Stimulated activated naive CD8-positive, alpha-beta T cell treated with anti-CD3 and anti-CD28 coated beads, Interleukin-15, Interleukin-2, amounts not matched to agents 100 ng/mL and 50 ng/mL, for 24 hours (primary cell): ENCODE measurements around the gene PLXNA2.

ENCODE experiments used
- H3K27ac Mint-ChIP-seq: one replicate; pipeline ENCODE4 v1.8.0; 2021; ENCODE audit warnings: mild to moderate bottlenecking, mixed read lengths
- H3K27me3 Mint-ChIP-seq: one replicate; pipeline ENCODE4 v1.8.0; 2021; ENCODE audit warnings: mixed read lengths
- H3K36me3 Mint-ChIP-seq: one replicate; pipeline ENCODE4 v1.8.0; 2021; ENCODE audit warnings: low read depth, mixed read lengths
- H3K4me1 Mint-ChIP-seq: one replicate; pipeline ENCODE4 v1.8.0; 2021; ENCODE audit warnings: low read depth, mixed read lengths
- H3K4me3 Mint-ChIP-seq: one replicate; pipeline ENCODE4 v1.8.0; 2021; ENCODE audit warnings: mild to moderate bottlenecking, mixed read lengths
- H3K9me3 Mint-ChIP-seq: one replicate; pipeline ENCODE4 v1.8.0; 2021; ENCODE audit warnings: mixed read lengths

PLXNA2 gene

DNA sequence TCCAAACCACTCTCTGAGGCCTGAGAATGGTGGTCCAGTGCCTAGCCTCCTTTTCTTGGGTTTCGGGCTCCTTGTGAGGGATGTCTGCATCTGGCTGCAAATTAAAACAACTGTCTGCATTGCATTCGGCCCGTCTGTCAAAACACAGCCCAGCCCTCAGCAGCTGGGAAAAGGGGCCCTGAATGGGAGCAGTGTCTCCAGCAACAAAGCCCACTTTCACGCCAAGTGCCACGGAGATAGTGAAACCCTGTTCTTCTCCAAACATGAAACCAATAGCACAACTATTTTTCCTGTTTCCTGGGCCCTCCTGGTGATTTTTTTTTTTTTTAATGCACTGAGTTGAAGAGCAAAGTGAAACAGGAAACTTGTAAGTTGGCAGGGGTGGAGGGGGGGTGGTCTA lies 138.4 kb downstream of the PLXNA2 start:
- Mint-ChIP-seq H3K9me3 (no peaks in the 10 kb centered on the region), H3K4me3 (no peak overlapping the region), H3K36me3 (no peaks in the 10 kb centered on the region), H3K27ac (no peak overlapping the region), H3K4me1 (no peaks in the 10 kb centered on the region), H3K27me3 (no peaks in the 10 kb centered on the region)

DNA sequence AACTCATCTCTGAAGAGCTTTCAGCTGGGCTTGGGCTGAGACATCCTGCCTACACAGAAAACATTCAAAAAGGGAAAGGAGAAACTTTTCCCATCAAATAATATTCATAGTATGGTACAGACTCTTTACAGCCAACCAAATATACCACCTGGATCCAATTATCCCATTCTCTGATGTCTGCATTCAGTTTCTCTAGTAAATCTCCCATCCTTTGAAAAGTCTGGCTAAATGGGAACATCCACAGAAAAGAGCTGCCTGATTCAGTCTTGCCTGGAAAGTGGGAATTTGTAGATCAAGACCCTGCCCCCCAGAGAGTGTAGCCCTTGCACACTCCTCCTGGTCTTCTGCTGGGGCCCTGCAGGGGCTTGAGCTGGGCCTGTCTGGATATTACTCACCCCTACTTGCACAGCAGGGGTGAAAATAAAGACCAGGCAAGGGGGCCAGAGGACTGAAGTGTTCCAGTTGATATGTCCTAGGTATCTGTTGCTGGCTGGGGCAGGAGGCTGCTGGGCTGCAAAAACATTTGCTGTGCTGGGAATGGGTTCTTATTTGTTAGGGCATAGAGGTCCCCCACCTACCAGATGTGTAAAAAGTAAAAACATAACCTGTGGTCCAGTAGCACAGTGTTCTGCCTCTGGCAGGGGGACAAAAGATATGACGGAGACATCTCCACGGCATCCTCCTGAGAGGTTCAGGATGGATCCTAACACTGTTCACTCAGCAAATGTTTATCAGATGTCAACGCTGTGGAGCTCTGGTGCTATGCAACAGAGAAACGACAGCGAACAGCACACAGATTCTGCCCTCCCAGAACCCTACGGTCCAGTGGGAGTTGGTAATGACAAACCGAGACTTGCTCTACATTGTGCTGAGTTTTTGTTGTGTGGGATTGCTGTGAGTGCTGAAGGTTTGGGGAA lies 140.3 kb downstream of the PLXNA2 start:
- no peaks in the 10 kb centered on the region for H3K36me3 Mint-ChIP-seq
- no peaks in the 10 kb centered on the region for H3K27me3 Mint-ChIP-seq
- H3K4me3 Mint-ChIP-seq = no peak overlapping the region
- H3K9me3 Mint-ChIP-seq = no peaks in the 10 kb centered on the region
- H3K27ac Mint-ChIP-seq = no peak overlapping the region
- no peaks in the 10 kb centered on the region for H3K4me1 Mint-ChIP-seq

DNA sequence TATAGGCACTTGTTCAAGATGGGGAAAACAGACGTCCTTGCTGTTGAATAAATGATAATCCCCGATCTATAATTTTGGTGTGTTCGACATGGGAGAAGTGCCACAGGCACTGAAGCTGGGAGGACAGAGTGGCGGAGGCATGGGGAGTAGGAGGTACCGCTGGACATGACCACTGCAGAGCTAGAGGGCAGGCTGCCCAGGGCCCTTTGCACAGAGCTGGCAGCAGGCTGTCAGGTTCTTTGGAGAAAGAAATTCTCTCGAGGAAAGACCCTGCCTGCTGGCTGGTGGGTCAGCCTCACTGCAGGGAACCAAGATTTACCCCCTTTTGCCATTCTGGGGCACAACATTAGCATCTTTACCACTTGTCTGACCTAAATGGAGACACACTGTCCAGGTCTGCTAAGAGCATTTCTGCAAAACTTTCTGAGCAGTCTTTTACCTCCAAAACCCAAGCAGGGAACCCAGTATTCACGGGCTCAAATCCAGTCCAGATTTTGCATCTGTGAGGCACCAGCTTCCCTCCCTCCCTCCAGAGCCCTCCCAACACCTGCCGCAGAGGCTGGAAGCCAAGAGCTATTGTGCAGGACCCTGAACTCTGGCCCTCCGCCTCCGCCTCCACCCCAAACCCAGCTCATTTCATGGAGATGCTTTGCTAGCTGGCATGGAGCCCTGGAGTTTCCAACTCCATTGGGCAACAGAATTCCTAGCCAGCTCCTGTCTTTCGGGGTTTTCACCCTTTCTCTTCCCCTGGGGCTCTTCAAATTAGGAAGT lies 142.3 kb downstream of the PLXNA2 start:
- H3K27me3 Mint-ChIP-seq = no peaks in the 10 kb centered on the region
- no peak overlapping the region for H3K4me3 Mint-ChIP-seq
- no peaks in the 10 kb centered on the region for H3K9me3 Mint-ChIP-seq
- no peaks in the 10 kb centered on the region for H3K36me3 Mint-ChIP-seq
- H3K4me1 Mint-ChIP-seq = no peaks in the 10 kb centered on the region
- no peak overlapping the region for H3K27ac Mint-ChIP-seq

DNA sequence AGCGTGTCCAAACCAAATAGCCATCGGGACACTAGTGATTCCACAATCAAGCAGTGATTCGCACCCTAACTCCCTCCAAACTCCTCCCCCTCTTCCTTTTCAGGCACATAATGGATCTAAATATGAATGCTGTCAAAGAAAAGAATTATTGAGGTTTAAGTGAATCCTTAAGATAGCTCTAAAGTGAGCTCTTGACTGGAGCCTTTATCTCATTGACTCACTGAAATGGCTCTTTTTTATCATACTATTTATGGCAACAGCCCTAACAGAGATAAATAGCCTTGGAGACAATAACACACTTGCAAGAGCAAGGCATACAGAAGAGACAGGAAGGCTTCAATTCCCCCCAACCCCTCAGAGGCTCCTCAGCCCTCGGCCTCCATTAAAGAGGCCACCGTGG lies 143.3 kb downstream of the PLXNA2 start:
- Mint-ChIP-seq H3K27ac (no peak overlapping the region), H3K36me3 (no peaks in the 10 kb centered on the region), H3K4me3 (no peak overlapping the region), H3K4me1 (no peaks in the 10 kb centered on the region), H3K9me3 (no peaks in the 10 kb centered on the region), H3K27me3 (no peaks in the 10 kb centered on the region)

DNA sequence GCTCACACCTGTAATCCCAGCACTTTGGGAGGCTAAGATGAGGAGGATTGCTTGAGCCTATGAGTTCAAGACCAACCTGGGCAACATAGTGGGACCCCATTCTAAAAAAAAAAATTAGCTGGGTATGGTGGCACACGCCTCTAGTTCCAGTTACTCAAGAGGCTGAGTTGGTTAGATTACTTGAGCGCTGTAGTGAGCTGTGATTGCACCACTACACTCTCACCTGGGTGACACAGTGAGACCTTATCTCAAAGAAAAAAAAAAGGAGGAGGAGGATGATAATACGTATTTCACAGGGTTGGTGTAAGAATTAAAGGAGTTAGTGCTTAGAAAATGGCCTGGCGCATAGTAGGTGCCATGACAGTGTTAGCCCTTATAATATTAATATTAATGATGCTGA lies 144.1 kb downstream of the PLXNA2 start:
- Mint-ChIP-seq H3K4me1 (no peaks in the 10 kb centered on the region), H3K36me3 (no peaks in the 10 kb centered on the region), H3K4me3 (no peak overlapping the region), H3K27me3 (no peaks in the 10 kb centered on the region), H3K27ac (no peak overlapping the region), H3K9me3 (no peaks in the 10 kb centered on the region)

DNA sequence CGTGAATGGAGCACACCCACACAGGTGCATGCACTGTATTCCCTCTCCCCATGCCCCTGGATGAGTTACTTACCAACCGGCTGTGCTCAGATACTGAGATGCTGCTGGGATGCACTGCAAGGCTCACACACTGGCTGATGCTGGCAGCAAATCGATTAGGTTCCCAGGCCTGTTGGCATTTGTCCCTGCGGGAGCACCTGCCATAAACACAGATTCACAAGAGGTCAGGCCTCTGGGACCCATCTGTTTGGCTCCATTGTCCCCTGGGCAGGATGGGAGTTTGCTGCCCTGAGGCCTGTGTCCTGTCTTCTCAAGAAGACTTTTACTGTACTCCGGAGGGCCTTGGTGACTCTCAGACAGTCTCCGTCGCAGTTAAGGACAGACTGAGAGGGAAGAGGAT lies 145.4 kb downstream of the PLXNA2 start:
- Mint-ChIP-seq H3K9me3 (no peaks in the 10 kb centered on the region), H3K4me3 (no peak overlapping the region), H3K4me1 (no peaks in the 10 kb centered on the region), H3K36me3 (no peaks in the 10 kb centered on the region), H3K27ac (no peak overlapping the region), H3K27me3 (no peaks in the 10 kb centered on the region)

DNA sequence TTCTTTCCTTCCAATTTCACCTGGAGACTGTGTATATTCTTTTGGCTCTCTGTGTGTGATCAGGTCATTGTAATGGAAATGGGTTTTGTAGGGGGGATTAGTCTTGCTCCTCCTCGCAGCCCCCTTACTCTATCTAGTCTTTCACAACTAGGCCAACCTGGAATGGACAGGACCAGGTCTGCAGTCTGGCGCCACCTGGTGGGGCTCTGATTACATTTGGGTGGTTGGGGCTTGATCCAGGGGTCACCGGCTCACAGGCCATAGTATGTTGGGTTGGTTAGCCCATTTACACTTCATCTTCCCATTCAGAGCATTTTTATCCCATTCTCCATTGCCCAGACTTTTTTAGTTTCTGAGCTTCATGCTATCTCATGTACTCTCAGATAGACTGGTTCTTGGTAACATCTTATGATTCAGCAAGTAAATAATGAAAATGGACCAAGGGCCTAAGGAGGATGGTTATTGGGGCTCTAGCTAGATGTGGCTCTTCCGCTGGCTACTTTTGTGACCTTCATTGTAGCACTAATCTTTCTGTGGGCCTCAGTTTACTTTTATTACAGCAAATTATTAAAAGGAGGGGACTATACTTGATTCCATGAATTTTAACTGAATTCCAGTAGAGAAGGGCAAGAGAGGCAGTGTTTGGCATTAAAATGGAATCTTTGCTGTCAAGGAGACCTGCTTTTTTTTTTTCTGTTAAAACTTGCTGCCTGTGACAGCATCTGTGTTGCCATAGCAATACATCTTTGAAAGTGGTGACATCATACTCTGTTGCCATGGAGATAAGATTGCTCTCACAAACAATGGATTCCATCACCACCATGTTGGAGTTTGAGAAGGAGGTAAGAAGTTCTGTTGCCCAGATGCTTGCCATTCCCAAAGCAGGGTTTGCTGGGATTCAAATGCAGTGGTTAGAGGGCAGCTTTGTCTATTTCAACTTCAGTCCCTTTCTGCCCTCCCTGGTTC lies 150.1 kb downstream of the PLXNA2 start:
- no peaks in the 10 kb centered on the region for H3K4me1 Mint-ChIP-seq
- H3K27me3 Mint-ChIP-seq = no peaks in the 10 kb centered on the region
- H3K36me3 Mint-ChIP-seq = no peaks in the 10 kb centered on the region
- H3K27ac Mint-ChIP-seq = no peak overlapping the region
- no peak overlapping the region for H3K4me3 Mint-ChIP-seq
- H3K9me3 Mint-ChIP-seq = no peaks in the 10 kb centered on the region

DNA sequence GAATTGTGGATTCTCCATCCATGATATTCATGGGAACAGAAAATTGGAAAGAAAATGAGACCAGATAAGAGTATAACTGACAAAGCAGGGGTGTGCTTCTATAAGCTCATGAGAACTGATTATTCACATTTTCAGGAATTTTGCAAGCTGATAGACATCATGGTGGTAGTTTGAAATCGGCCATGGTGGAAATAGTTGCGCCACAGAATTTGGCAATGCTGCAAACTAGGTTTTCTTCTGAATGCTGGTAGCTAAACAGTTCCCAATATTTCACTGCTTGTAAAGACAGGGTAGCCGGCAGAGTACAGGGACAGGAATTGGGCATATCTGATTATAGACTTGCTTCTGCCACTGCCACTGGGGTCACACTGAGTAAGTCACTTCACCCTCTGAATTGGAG lies 151.1 kb downstream of the PLXNA2 start:
- H3K4me1 Mint-ChIP-seq = no peaks in the 10 kb centered on the region
- H3K27ac Mint-ChIP-seq = no peak overlapping the region
- no peaks in the 10 kb centered on the region for H3K36me3 Mint-ChIP-seq
- no peaks in the 10 kb centered on the region for H3K27me3 Mint-ChIP-seq
- H3K4me3 Mint-ChIP-seq = no peak overlapping the region
- no peaks in the 10 kb centered on the region for H3K9me3 Mint-ChIP-seq

DNA sequence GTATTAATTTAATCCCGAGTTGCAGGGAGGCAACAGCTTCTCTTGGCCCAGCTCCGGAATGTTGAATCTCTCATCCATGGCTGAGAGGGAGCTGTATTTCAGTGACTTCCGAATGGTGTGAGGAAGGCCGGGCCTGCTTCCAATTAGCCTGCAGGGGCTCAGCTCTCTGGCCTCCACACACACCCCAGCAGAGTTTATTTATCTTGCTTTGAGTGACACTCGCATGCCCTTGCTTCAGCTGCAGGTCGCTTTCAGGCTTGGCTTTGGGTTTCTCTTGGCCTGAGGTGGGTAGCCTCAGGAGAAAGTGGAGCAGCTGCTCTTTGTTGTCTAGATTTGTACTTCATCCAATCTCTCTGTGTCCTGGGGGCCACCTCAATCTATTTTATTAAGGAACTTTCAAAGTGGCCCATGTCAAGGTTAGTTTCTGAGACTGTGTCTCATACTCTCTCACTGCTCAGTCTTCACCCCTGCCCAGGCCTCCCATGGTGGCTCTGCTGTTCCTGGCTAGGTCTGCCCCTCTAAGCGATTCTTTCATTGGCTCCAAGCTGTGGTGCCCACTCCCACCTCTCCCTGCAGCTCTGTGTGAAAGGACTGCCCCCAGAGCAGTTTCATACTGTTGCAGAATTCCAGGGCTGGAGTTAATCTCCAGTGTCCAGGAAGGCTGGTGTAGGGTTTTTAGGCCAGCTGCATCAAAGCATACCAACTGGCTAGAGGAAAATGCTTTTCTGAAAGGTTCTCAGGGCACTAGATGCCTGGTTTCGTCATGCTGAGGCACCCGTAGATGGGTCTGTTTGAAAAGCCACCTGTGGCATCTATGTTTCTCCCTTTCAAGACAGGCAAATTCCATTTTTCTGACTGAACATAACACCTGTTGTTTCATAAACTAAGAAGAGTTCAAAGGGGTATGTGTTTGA lies 153.5 kb downstream of the PLXNA2 start:
- peaks cover 14% of the 10 kb centered on the region for H3K4me1 Mint-ChIP-seq
- no peaks in the 10 kb centered on the region for H3K36me3 Mint-ChIP-seq
- H3K9me3 Mint-ChIP-seq = no peaks in the 10 kb centered on the region
- H3K27me3 Mint-ChIP-seq = no peaks in the 10 kb centered on the region
- no peak overlapping the region for H3K4me3 Mint-ChIP-seq
- no peak overlapping the region for H3K27ac Mint-ChIP-seq

DNA sequence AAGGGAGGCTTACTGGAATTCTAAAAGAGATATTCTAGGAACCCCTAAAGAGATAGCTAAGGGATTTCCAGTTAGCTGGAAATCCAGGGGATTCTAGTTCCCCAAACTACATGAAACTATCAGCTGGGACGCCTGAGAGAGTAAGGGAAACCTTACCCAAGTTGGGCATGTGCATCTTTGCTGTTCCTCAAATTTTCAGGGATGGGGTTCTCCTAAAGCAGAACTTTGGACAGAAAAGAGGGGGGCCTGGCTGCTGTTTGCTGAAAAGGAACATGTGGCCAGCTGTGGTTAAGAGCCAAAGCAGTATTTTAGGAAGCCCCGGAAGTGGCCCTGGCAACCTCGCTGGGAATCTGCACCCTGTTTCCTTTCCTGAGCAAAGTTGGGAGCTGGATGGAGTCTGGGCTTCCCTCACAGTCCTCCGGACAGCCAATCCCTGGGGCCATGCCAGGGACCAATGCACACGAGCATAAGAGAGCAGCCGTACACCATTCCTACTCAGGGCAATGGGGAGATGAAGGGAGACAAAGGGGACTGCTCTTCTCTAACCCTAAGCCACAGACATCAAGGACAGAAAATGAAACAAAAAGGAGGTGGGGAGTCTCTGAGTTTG lies 154.3 kb downstream of the PLXNA2 start:
- H3K27me3 Mint-ChIP-seq = no peaks in the 10 kb centered on the region
- no peaks in the 10 kb centered on the region for H3K36me3 Mint-ChIP-seq
- no peak overlapping the region for H3K27ac Mint-ChIP-seq
- peaks cover 16% of the 10 kb centered on the region for H3K4me1 Mint-ChIP-seq
- H3K4me3 Mint-ChIP-seq = no peak overlapping the region
- H3K9me3 Mint-ChIP-seq = no peaks in the 10 kb centered on the region

DNA sequence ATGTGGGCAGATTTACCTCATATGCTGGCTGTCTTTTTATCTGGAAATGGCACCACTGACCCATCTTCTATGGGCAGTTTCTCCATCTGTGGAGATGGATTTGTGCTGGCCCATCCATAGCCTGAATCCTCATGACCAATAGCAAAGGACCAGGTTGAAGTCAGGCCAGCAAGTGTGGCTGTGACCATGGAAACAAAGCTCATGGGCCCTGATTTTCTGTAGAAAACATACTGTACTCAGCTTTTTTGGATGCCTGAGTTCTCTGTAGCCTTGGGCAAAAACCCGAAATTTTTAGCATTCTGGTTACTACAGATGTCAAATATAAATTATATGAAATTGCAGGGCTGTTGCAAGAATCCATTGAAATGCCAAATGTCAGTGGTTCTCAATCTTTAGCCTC lies 155.0 kb downstream of the PLXNA2 start:
- Mint-ChIP-seq H3K4me1 (peaks cover 16% of the 10 kb centered on the region), H3K27me3 (no peaks in the 10 kb centered on the region), H3K9me3 (no peaks in the 10 kb centered on the region), H3K36me3 (no peaks in the 10 kb centered on the region), H3K27ac (no peak overlapping the region), H3K4me3 (no peak overlapping the region)

DNA sequence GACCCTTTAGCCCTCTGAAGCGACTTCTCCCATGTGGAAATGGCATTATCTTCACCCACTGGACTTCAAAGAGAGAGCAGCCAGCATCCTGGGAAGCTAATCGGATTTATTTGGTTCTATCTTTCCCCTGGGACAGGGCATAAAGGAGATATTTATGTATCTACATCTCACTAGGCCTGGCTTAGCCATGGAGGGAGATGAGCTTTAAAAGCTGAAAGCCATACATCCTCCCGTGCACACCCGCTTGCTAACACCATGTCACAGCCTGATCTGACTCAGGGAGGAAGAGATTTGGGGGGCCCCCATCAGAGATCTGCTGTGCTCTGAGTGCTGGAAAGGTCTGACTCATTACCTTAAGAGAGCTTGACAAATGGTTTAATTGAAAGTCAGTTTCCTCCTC lies 155.9 kb downstream of the PLXNA2 start:
- H3K9me3 Mint-ChIP-seq = no peaks in the 10 kb centered on the region
- no peak overlapping the region for H3K27ac Mint-ChIP-seq
- no peak overlapping the region for H3K4me3 Mint-ChIP-seq
- H3K27me3 Mint-ChIP-seq = no peaks in the 10 kb centered on the region
- H3K36me3 Mint-ChIP-seq = no peaks in the 10 kb centered on the region
- H3K4me1 Mint-ChIP-seq = peaks cover 16% of the 10 kb centered on the region

DNA sequence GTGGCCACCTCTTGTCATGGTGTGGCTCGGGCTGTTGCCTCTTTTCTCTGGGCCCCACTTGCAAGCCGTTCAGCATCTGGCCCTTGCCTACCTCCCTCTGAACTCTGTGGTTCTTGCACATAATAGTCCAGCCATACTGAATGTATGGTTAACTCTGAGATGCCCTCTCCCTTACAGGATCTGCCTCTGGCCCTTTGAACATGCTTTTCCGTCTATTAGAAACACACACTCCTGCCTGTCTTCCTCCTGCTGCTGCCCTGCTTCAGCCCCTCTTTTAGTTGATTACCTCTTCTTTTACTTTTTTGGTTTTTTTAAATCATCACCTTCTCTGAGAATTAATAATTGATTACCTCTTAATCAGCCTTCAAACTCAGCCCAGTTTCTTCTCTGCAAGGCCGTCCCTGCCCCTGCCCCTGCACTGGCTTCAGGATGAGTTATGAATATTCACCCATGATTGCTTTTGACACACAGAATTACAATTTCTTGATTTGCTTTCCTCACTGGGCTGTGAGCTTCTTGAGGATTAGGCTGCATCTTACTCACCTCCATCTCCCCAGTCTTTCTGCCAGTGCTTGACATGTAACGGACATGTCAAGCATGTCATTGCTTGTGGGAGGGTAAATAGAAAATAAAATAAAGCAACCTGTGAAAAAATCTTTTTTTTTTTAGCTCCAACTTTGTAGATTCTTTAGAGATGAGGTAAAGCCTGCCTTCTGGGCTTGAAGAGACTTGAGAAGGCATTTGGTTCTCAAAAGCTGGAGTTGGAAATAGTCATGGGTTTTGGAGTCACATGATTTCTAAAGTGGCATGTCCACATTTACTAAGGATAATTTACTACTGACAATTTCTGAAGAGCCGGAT lies 158.3 kb downstream of the PLXNA2 start:
- H3K27ac Mint-ChIP-seq = peak overlapping the region; percentile 88
- no peaks in the 10 kb centered on the region for H3K27me3 Mint-ChIP-seq
- H3K4me3 Mint-ChIP-seq = peak overlapping the region; percentile 78
- peaks cover 16% of the 10 kb centered on the region for H3K4me1 Mint-ChIP-seq
- H3K9me3 Mint-ChIP-seq = no peaks in the 10 kb centered on the region
- no peaks in the 10 kb centered on the region for H3K36me3 Mint-ChIP-seq
